Activated naive CD4-positive, alpha-beta T cell treated with anti-CD3 and anti-CD28 coated beads, Interleukin-2, amount 10 ng/mL, durations not matched to agents 7 days and 5 days (primary cell): Measurements from ENCODE around the gene TFAP2C.

ENCODE experiments used
- CTCF ChIA-PET: fragments of 350-600 bp; sonication (Branson Sonifier 250); formaldehyde crosslinking; loops from one replicate; lab custom pipeline; 2021; ENCODE audit warnings: antibody characterized with exemption; lab: Charles Lee
- DNase-seq: peaks from one replicate; pipeline ENCODE4 v3.0.0-alpha.2; 2020
- H3K27ac Mint-ChIP-seq: one replicate; pipeline ENCODE4 v1.8.0; 2021; ENCODE audit warnings: mild to moderate bottlenecking, moderate library complexity, mixed read lengths
- H3K27me3 Mint-ChIP-seq: one replicate; pipeline ENCODE4 v1.8.0; 2021; ENCODE audit warnings: mild to moderate bottlenecking, mixed read lengths
- H3K36me3 Mint-ChIP-seq: one replicate; pipeline ENCODE4 v1.8.0; 2021; ENCODE audit warnings: mixed read lengths
- H3K4me1 Mint-ChIP-seq: one replicate; pipeline ENCODE4 v1.8.0; 2021; ENCODE audit warnings: mixed read lengths
- H3K4me3 Mint-ChIP-seq: one replicate; pipeline ENCODE4 v1.8.0; 2021; ENCODE audit warnings: mild to moderate bottlenecking, moderate library complexity, mixed read lengths
- H3K9me3 Mint-ChIP-seq: one replicate; pipeline ENCODE4 v1.8.0; 2021; ENCODE audit warnings: mixed read lengths

TFAP2C gene

DNA sequence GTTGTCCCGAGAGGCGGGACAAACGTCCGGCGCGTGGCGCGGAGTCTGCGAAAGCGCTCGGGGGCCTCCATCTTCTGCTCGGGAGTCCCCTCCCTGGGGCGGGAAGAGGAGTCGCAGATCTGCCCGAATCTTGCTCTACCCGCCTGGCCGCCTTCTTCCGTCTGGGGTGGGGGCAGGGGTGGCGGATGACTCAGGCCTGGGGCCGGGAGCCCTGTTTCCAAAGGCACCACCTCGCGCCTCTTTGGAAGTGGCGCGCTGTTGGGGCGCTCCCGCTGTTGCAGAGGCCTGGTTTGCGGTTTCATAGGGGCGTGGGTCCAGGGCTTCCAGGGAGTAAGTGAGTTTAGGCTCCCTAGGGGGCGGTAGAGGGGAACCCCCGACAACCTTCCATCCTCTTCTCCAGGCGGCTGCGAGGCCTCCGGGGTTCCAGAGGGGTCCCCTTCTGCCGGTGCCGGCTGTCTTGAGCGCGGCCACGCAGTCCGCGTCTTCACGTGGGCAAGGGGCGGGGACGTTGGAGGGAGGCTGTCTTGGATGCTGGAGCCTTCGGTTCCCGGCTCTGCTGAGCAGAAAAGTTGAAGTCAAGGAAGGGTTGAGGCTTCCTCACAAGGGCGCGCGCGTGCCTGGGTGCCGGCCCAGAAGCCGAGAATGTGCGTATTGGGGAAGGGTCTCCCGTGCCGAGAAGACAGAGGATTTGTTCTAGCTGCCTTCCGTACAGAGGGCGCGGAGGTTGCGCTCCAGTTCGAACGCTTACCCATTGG, 2.6 kb upstream of the TFAP2C start:
- H3K27me3 Mint-ChIP-seq: peaks cover 93% of the 10 kb centered on the region

DNA sequence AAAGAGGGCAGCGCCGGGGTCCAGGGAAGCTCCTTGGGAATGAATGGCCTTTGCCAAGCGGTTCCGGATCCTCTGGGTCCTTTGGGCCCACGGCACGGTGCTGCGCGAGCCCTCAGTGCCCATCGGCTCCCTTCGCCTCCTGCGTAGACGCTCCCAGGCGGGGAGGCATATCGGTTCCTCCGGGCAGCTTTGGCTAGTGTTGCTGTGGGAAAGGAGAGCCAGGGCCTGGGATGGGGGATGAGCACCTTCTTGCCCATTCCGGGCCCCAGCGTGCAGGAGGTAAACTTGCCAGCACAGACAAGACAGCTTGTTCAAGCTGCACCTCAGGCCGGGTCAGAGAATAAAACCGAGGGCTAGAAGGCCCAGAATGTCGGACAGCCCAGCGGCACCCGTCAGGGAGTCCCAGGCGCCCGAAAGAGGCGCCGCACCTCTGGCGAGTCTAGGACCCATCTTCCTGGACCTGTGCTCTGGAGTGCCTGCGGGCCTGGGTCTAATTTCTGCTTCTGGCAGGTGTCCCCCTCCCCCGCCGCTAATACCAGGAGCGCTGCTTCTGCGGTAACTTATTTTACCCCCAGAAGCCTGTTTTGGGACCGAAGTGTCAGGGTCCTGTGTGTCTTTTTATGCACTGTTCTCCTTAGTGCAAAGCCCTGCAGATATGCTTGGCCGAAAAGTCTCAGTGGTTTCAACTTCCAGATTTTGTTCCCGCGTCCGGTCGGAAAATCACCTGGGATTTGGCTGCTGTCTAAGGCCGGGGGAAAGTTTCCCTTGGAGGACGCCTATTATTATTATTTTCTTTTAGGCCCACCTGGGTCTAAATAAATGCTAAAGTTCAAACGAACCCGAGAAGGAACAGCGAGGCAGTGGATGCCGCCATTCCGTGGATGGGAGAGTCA, 1.7 kb upstream of the TFAP2C start:
- CTCF ChIA-PET: no interaction called here

More for the DNA sequence above, 2.6 kb upstream of the TFAP2C start:
- DNase-seq: peak; percentile 21
- Mint-ChIP-seq H3K4me1 (peaks cover 20% of the 10 kb centered on the region), H3K36me3 (no peaks in the 10 kb centered on the region), H3K9me3 (no peaks in the 10 kb centered on the region), H3K27ac (no peak overlapping the region), H3K4me3 (no peak overlapping the region)
- CTCF ChIA-PET: no interaction called here

DNA sequence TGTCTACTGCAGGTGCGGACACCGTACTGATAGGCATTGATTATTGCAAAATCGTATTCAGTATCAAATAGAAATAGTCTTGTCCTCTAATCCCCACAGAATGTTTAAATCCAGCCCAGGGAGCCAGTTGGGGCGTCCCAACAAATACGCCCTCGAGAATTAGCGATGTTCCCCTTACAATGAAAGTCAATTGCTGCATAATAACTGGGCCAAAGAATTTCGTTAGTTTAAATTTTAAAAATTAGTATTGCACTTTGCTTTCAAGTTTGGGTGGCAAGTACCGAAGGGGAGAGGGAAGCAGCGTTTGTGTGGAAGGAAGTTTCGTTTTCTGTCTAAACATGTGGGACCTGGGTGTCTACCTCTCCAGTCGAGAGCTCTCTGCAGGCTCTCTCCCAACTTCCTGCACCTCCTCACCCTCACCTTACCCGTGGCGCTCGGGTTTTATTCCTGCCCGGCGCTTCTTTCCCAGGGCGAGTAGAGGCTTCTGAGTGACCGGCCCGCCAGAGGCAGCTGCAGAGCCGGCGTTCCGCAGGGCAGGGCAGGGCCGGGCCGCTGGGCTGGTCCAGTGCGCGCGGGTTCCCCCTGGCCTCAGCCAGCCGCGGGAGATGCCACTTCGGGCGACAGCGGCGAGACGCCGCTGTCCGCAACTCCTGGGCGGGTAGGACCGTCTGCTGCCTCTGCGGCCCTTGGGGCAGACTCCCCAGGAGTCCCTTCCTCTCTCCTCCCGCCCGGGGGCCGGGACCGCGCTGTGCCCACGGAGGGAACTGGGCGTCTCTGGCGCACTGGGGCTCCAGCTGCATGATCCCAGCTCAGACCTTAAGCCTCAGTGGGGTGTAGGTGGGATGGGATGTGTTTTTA, 862 bp upstream of the TFAP2C start:
- no peaks in the 10 kb centered on the region for H3K36me3 Mint-ChIP-seq
- peak overlapping the region; percentile 47 for H3K4me3 Mint-ChIP-seq
- no peak overlapping the region for H3K27ac Mint-ChIP-seq
- H3K9me3 Mint-ChIP-seq: no peaks in the 10 kb centered on the region
- DNase-seq: peak; percentile 24
- H3K27me3 Mint-ChIP-seq: peaks cover 100% of the 10 kb centered on the region
- peaks cover 20% of the 10 kb centered on the region for H3K4me1 Mint-ChIP-seq
- CTCF ChIA-PET: interaction anchor here (0.6 kb wide), 1 partner anchor 275 kb away, joined by 3 read pairs; no protein-coding TSS in a partner anchor

More for the DNA sequence above, 1.7 kb upstream of the TFAP2C start:
- Mint-ChIP-seq H3K27me3 (peaks cover 95% of the 10 kb centered on the region), H3K36me3 (no peaks in the 10 kb centered on the region), H3K27ac (no peak overlapping the region), H3K4me1 (peaks cover 20% of the 10 kb centered on the region), H3K9me3 (no peaks in the 10 kb centered on the region), H3K4me3 (peak overlapping the region; percentile 38)
- DNase-seq: no peak

DNA sequence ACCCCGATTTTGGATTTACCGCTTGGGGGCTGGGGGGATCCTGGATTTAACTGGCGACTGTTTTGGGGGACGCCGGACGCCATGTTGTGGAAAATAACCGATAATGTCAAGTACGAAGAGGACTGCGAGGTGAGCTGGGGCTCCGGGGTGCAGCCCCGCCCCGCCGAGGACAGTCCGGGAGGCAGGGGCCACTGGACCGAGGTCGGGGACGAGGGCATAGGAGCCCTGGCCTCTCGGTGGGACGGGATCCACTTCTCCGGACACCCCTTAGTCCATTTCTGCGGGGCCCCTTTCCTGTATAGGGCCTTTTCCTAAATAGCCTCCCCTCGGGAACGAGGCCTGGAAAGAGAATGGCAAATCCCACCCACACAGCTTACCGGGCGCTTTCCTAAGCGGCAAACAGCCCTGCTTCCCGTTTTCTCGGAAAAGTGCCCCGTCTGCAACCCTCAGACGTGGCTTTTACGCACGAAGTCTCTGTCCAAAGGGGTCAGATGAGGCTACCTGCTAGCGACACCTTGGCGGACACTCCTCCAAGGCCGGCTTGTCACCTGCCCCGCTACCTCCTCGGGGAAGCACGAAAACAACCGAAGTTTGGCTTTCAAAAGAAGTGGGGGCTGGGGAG, 469 bp downstream of the TFAP2C start:
- DNase-seq: no peak
- H3K36me3 Mint-ChIP-seq: no peaks in the 10 kb centered on the region
- no peak overlapping the region for H3K27ac Mint-ChIP-seq
- peaks cover 20% of the 10 kb centered on the region for H3K4me1 Mint-ChIP-seq
- no peaks in the 10 kb centered on the region for H3K9me3 Mint-ChIP-seq
- peaks cover 100% of the 10 kb centered on the region for H3K27me3 Mint-ChIP-seq
- CTCF ChIA-PET: no interaction called here
- no peak overlapping the region for H3K4me3 Mint-ChIP-seq

DNA sequence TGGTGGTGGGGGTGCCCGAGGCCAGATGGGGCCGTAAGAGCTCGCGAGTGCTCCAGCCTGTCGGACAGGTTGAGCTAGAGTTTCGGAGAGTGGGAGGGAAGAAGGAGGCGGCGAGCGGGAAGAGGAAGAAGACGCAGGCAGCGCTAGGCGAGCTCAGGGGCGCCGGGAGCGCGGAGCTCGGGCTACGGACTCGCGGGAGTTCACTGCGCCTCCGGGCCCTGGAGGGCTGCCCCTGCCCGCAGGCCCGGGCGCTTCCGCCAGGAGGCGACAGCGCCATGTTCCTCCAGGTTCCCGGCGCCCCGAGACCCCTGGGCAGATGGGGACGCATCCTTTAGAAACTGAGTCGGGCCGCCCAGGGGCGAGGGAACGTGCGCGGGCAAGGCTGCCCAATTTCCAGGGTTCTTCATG, 984 bp downstream of the TFAP2C start:
- peak; percentile 22 for DNase-seq
- Mint-ChIP-seq H3K27me3 (peaks cover 100% of the 10 kb centered on the region), H3K27ac (no peak overlapping the region), H3K36me3 (no peaks in the 10 kb centered on the region), H3K9me3 (no peaks in the 10 kb centered on the region), H3K4me3 (no peak overlapping the region), H3K4me1 (peaks cover 20% of the 10 kb centered on the region)
- CTCF ChIA-PET: no interaction called here

DNA sequence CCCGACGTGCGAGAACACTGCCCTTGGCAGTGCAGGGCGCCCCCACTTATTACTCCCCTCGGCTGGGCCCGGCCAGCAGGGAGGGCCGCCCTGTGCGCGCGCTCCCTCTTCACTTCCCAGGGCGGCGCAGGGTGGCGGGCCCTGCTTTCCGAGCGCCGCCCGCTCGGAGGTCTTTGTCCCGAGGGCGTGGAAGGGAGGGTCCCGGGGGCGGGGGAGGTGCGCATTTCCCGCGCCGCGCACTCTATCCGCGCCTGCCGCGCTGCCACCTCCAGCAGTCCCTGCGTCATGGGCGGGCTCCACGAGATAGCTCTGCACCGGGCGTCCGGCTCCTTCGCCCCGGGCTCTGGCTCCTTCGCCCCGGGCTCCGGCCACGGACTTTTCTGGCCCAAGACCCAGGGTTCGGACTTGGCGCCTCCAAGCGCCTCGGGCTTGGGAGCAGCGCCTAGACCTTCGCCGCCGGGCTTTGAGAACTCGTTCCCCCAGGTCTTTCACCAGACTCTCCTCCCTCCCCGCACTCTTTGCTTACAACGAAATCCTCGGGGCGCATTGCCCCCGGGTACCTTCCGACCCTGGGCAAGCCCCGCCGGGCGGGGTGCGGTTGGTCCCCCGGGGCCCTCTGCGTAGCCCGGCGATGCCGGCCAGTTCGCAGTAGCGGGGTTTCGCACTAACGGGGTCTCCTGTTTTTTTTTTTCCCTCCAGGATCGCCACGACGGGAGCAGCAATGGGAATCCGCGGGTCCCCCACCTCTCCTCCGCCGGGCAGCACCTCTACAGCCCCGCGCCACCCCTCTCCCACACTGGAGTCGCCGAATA, 1.6 kb downstream of the TFAP2C start:
- DNase-seq: no peak
- Mint-ChIP-seq H3K36me3 (no peaks in the 10 kb centered on the region), H3K9me3 (no peaks in the 10 kb centered on the region), H3K4me1 (peaks cover 20% of the 10 kb centered on the region), H3K4me3 (no peak overlapping the region), H3K27me3 (peaks cover 97% of the 10 kb centered on the region), H3K27ac (no peak overlapping the region)
- CTCF ChIA-PET: no interaction called here

DNA sequence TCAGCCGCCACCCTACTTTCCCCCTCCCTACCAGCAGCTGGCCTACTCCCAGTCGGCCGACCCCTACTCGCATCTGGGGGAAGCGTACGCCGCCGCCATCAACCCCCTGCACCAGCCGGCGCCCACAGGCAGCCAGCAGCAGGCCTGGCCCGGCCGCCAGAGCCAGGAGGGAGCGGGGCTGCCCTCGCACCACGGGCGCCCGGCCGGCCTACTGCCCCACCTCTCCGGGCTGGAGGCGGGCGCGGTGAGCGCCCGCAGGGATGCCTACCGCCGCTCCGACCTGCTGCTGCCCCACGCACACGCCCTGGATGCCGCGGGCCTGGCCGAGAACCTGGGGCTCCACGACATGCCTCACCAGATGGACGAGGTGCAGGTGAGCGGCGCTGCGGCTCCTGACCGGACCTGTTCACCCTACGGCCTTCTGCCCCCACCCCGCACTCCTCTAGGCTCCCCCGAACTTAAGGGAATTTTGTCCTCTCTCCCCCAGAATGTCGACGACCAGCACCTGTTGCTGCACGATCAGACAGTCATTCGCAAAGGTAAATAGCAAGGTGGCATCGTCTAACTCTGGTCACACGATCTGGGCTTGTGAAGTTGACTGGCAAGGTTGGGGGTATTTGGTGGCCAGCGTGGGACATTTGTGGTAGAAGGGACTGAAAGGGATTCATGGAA, 2.3 kb downstream of the TFAP2C start:
- peaks cover 19% of the 10 kb centered on the region for H3K4me1 Mint-ChIP-seq
- no peak overlapping the region for H3K27ac Mint-ChIP-seq
- H3K4me3 Mint-ChIP-seq: no peak overlapping the region
- H3K36me3 Mint-ChIP-seq: no peaks in the 10 kb centered on the region
- peaks cover 96% of the 10 kb centered on the region for H3K27me3 Mint-ChIP-seq
- H3K9me3 Mint-ChIP-seq: no peaks in the 10 kb centered on the region
- DNase-seq: no peak
- CTCF ChIA-PET: no interaction called here

DNA sequence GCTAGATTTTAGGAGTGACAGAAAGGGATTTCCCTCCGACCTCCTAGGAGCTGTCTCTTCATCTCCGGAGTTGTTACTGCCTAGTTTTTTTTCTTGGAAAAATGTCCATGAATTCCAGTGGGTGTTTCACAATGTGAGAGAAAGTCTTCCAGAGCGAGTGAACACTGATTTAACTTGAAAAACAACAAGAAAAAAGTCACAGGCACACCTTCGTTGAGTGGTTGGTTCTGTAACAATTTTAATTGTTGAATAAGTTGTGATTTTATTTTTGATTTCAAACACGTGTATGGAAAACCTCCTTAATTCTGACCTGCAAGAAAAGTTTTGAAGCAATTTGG, 2.9 kb downstream of the TFAP2C start:
- Mint-ChIP-seq H3K36me3 (no peaks in the 10 kb centered on the region), H3K27me3 (peaks cover 94% of the 10 kb centered on the region), H3K4me3 (no peak overlapping the region), H3K27ac (no peak overlapping the region), H3K4me1 (peaks cover 19% of the 10 kb centered on the region), H3K9me3 (no peaks in the 10 kb centered on the region)
- DNase-seq: no peak
- CTCF ChIA-PET: no interaction called here

DNA sequence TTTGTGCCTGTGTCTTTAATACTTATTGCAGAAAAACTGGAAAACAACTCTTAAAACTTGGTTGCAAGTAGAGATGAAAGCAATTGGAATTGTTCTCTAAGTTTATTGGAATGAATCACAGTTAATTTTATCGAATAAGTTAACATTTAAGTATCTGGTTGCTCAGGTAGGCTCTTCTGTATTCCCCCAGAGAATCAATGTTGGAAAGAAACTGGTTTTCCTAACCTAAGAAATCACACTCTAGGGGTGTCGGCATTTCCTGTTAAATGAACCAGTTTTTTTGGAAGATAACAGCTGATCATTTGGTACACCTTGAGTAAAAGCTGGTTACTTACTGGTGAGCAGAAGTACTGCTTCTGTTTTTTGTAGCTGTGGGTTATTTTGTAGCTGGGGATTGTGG, 5.2 kb downstream of the TFAP2C start:
- H3K36me3 Mint-ChIP-seq: no peaks in the 10 kb centered on the region
- no peak for DNase-seq
- H3K4me1 Mint-ChIP-seq: peaks cover 6% of the 10 kb centered on the region
- H3K4me3 Mint-ChIP-seq: no peak overlapping the region
- H3K9me3 Mint-ChIP-seq: no peaks in the 10 kb centered on the region
- H3K27me3 Mint-ChIP-seq: peaks cover 80% of the 10 kb centered on the region
- H3K27ac Mint-ChIP-seq: no peak overlapping the region
- CTCF ChIA-PET: no interaction called here

DNA sequence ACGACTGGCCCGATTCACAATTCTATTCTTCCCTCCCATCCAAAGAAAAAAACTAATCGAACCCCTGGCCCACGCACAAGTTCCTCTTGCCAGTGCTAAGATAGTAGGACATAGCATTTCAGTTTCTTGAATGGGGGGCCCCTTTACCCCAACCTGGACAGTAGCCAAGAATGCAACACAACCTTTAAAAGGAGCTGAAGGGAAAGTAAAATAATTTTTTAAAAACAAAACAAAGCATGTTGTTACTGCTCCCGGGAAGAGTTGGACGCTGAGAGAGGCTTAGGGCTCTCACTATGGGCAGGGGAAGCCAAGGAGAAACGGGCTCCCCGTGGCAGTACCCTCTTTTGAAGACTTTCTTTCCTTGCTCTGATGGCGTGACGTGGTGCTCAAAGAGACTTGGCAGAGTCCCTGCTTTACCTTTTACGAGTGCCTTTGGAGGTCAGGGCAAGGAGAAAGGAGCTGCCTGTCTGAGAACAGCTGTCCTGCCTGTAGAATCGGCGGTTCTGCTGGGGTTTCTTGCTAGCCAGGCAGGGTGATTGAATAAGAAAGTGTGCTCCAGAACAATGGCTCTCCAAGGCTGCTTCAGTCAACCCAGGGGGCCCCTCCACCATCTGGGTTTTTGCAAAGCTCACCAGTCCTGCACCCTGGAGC, 5.8 kb downstream of the TFAP2C start:
- CTCF ChIA-PET: no interaction called here
- Mint-ChIP-seq H3K4me1 (peaks cover 1% of the 10 kb centered on the region), H3K36me3 (no peaks in the 10 kb centered on the region), H3K27ac (no peak overlapping the region), H3K9me3 (no peaks in the 10 kb centered on the region), H3K4me3 (no peak overlapping the region), H3K27me3 (peaks cover 74% of the 10 kb centered on the region)
- no peak for DNase-seq

DNA sequence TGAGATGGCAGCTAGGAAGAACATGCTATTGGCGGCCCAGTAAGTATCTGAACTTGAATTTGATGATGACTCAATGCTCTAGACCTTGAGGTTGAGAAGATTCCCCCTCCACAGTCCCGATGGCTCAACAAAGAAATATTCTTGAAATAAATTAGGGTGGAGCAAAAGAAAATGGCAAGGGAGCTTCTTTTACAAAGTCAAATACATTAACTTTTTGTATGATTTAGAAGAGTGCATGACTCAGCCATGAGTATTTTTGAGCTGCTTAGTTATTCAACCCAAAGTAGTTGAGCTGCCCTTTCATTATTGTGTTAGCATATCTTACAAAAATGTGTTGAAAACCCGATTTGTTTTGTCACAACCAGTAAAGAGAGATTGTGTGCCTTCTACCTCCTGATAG, 7.6 kb downstream of the TFAP2C start:
- H3K4me1 Mint-ChIP-seq: no peaks in the 10 kb centered on the region
- no peaks in the 10 kb centered on the region for H3K9me3 Mint-ChIP-seq
- H3K27ac Mint-ChIP-seq: no peak overlapping the region
- no peaks in the 10 kb centered on the region for H3K36me3 Mint-ChIP-seq
- CTCF ChIA-PET: no interaction called here
- H3K4me3 Mint-ChIP-seq: no peak overlapping the region
- DNase-seq: no peak
- peaks cover 56% of the 10 kb centered on the region for H3K27me3 Mint-ChIP-seq

DNA sequence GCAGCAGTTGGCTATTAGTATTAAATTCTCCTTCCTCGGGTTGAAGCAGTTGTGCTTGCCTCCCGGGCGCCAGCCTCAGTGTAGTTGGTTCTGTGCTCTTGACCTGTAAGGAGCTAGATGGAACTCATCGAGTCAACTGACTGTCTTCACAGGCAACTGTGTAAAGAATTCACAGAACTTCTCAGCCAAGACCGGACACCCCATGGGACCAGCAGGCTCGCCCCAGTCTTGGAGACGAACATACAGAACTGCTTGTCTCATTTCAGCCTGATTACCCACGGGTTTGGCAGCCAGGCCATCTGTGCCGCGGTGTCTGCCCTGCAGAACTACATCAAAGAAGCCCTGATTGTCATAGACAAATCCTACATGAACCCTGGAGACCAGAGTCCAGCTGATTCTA, 8.5 kb downstream of the TFAP2C start:
- Mint-ChIP-seq H3K9me3 (no peaks in the 10 kb centered on the region), H3K36me3 (no peaks in the 10 kb centered on the region), H3K4me3 (no peak overlapping the region), H3K27ac (no peak overlapping the region), H3K27me3 (peaks cover 47% of the 10 kb centered on the region), H3K4me1 (no peaks in the 10 kb centered on the region)
- CTCF ChIA-PET: no interaction called here
- DNase-seq: no peak
